Hair follicle dermal papilla cell (primary cell): ENCODE data around the gene PRKAB2. TPM values are rescaled to one million over a fixed set of nuclear protein-coding genes. Genes with fewer than 3 reads are reported as not detected.

Experiments used
- total RNA-seq: library from RNA; depleted of rRNA; stranded (reverse); fragments of >200 nt; gene quantifications from 2 replicates; pipeline ENCODE4 v1.2.3, GENCODE V29; 2012

Gene PRKAB2
- total RNA-seq, result 17.5 and 22.2 TPM in 2 replicates

GRCh38 chr1:147172168-147173016 is at the start of gene PRKAB2:
PRKAB2 (minus strand) TSS chr1:147172470; CDS start chr1:147172144, 326 bp downstream.

Other genes with a start within 250 kb of the PRKAB2 start
- gene NBPF12, start 234.1 kb downstream of the PRKAB2 start, total RNA-seq, result 7.2 and 11.8 TPM in 2 replicates
- 1.2 and 2.9 TPM in 2 replicates for gene FMO5, start 52.9 kb upstream of the PRKAB2 start, total RNA-seq
- 26.1 and 27.9 TPM in 2 replicates for gene CHD1L, start 70.2 kb upstream of the PRKAB2 start, total RNA-seq